Natural killer cell treated with Interleukin-12 subunit alpha and Interleukin-12 subunit beta and Interleukin-15 and Interleukin-18, amount 100 ng/mL, for 72 hours (primary cell): ENCODE measurements around the gene ZNF398. TPM values are rescaled to one million over a fixed set of nuclear protein-coding genes. Genes with fewer than 3 reads are reported as not detected.

ENCODE experiments used
- total RNA-seq, 2 donors: library from RNA; stranded (reverse); gene quantifications; one replicate each; pipeline ENCODE4 v1.2.3, GENCODE V29; 2022

The ZNF398 gene
- total RNA-seq, 2 donors from 2014 or later: 17.9 to 20.0 TPM

Other genes starting within 250 kb of the ZNF398 start
- gene PDIA4, start 118.9 kb upstream of the ZNF398 start, total RNA-seq: 100 to 1,000 TPM; 141 to 159 TPM
- 10 to 100 TPM in 1 of 2 donors, 1 to 10 TPM in 1; 7.8 to 10.8 TPM for gene ZNF786, start 56.7 kb upstream of the ZNF398 start, total RNA-seq
- gene ZNF425, start 21.1 kb upstream of the ZNF398 start, total RNA-seq: 1 to 10 TPM in 1 of 2 donors, under 1 TPM in 1; 0.39 to 1.4 TPM
- 10 to 100 TPM; 37.4 to 46.7 TPM for gene ZNF282, start 48.1 kb downstream of the ZNF398 start, total RNA-seq
- gene ZNF212, start 92.2 kb downstream of the ZNF398 start, total RNA-seq: 10 to 100 TPM; 11.5 to 19.9 TPM
- 10 to 100 TPM; 14.0 to 27.9 TPM for gene ZNF783, start 114.7 kb downstream of the ZNF398 start, total RNA-seq